ENCODE data around the gene LRRC49. TPM values are rescaled to one million over a fixed set of nuclear protein-coding genes. Genes with fewer than 3 reads are reported as not detected.

Gene LRRC49
- total RNA-seq, 1 experiment from 2014 or later = 7.4 TPM

GRCh38 chr15:70856177-70856883 lies 36.3 kb upstream of the LRRC49 start:
- Histone ChIP-seq H3K4me3 (replicated peaks in 1 of 2; ENCODE audit: low read depth in 1 of 2, low read length in 2 of 2) (no peak overlapping the region), H3K9me2 (ENCODE audit: insufficient read depth) (no peaks in the 10 kb centered on the region), H3K27me3 (ENCODE audit: insufficient read depth, low read length) (no peaks in the 10 kb centered on the region), H3K27ac (ENCODE audit: low read depth, low read length) (no peak overlapping the region), H4K20me1 (ENCODE audit: insufficient read depth) (no peaks in the 10 kb centered on the region), H3K9ac (ENCODE audit: low read length) (no peak overlapping the region), H3K4me2 (ENCODE audit: low read length) (no peak overlapping the region), H3K36me3 (ENCODE audit: control insufficient read depth in 1 of 2, insufficient read depth in 2 of 2, low read length in 2 of 2) (no peaks in the 10 kb centered on the region), H3K9me3 (ENCODE audit: control insufficient read depth in 1 of 2, insufficient read depth in 1 of 2, low read depth in 1 of 2, low read length in 2 of 2) (no peaks in the 10 kb centered on the region), H3K4me1 (ENCODE audit: control insufficient read depth in 1 of 2, insufficient read depth in 2 of 2, low read length in 2 of 2) (peaks cover 4 to 22% of the 10 kb centered on the region in 2 experiments; a peak in 2 of 4 replicates), H3K79me2 (ENCODE audit: insufficient read depth, low read length) (no peaks in the 10 kb centered on the region), H2AFZ (ENCODE audit: low read depth, low read length, poor library complexity, severe bottlenecking) (no peak overlapping the region)
- no TSS peak for BruUV-seq (replicated peaks)
- POLR2A ChIA-PET = interaction anchor here (0.9 to 1.9 kb wide), 2 partner anchors 32 to 45 kb away, joined by 3 to 5 read pairs; no protein-coding TSS in a partner anchor
- DNase-seq (ENCODE audit: low read depth, low spot score) (no peak), ATAC-seq (no peak)
- RAD21 ChIA-PET (ENCODE audit: low non-redundant PET in 1 of 2, low total read pairs in 2 of 2, uncharacterized antibody in 2 of 2, unreplicated experiment in 2 of 2) = no interaction called here
- TF ChIP-seq EGR1 (IDR thresholded peaks at IDR 0.05; ENCODE audit: low read depth) = no peak
- no peak for TF ChIP-seq SP1 (IDR thresholded peaks at IDR 0.05; ENCODE audit: low read depth)
- TF ChIP-seq FOSL1 (IDR thresholded peaks at IDR 0.05; ENCODE audit: low read depth) = no peak
- TF ChIP-seq TCF7L2 (IDR thresholded peaks at IDR 0.05; ENCODE audit: borderline replicate concordance, extremely low read depth, insufficient read depth, insufficient read length) = no peak
- TF ChIP-seq CBX3 (IDR thresholded peaks at IDR 0.05; ENCODE audit: low read depth) = no peak
- TF ChIP-seq POLR2A (IDR thresholded peaks at IDR 0.05; ENCODE audit: borderline replicate concordance, extremely low read depth, insufficient read depth, insufficient read length) = no peak
- no peak for TF ChIP-seq YY1 (IDR thresholded peaks at IDR 0.05; ENCODE audit: extremely low read depth, insufficient replicate concordance, low read depth, low read length)
- TF ChIP-seq CTCF (IDR thresholded peaks at IDR 0.05 in 2 of 3, conservative IDR thresholded peaks at IDR 0.05 in 1 of 3; ENCODE audit: borderline replicate concordance in 1 of 3, insufficient read depth in 1 of 3, low read depth in 2 of 3, low read length in 2 of 3) = no peak
- TF ChIP-seq EZH2phosphoT487 (IDR thresholded peaks at IDR 0.05; ENCODE audit: borderline replicate concordance) = no peak
- TF ChIP-seq SIN3A (IDR thresholded peaks at IDR 0.05; ENCODE audit: low read depth) = no peak
- no peak for TF ChIP-seq ZNF274 (IDR thresholded peaks at IDR 0.05; ENCODE audit: low read depth, low read length)
- TF ChIP-seq, protein P1, sequence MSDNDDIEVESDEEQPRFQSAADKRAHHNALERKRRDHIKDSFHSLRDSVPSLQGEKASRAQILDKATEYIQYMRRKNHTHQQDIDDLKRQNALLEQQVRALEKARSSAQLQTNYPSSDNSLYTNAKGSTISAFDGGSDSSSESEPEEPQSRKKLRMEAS (IDR thresholded peaks at IDR 0.05) = no peak
- no peak for TF ChIP-seq ELF1 (IDR thresholded peaks at IDR 0.05; ENCODE audit: borderline replicate concordance, low read depth)
- TF ChIP-seq ATF3 (IDR thresholded peaks at IDR 0.05) = no peak
- no peak for TF ChIP-seq CEBPB (IDR thresholded peaks at IDR 0.05; ENCODE audit: low read depth)
- intact Hi-C loops (cut with micrococcal nuclease) = no loop called here
- CTCF ChIA-PET = interaction anchor here (1.1 to 1.9 kb wide), 3 partner anchors 18 to 134 kb away, joined by 3 to 8 read pairs (median 5); no protein-coding TSS in a partner anchor
